ENCODE results near the gene TMEM167A.
"Not testable (repeated sequence)": the region's sequence is repeated elsewhere in the genome, so short reads cannot be mapped to it uniquely, and the experiment has no call there.

Gene TMEM167A

GRCh38 chr5:83096660-83097339 lies 19.6 kb upstream of the TMEM167A start:
- Mint-ChIP-seq H3K27me3 (no peaks in the 10 kb centered on the region), H3K4me3 (no peak overlapping the region), H3K27ac (no peak overlapping the region), H3K4me1 (peaks cover 21% of the 10 kb centered on the region), H3K9me3 (peaks cover 4% of the 10 kb centered on the region), H3K36me3 (peaks cover 8% of the 10 kb centered on the region)

GRCh38 chr5:83095957-83096539 lies 18.9 kb upstream of the TMEM167A start:
- peaks cover 4% of the 10 kb centered on the region for H3K9me3 Mint-ChIP-seq
- no peak overlapping the region for H3K27ac Mint-ChIP-seq
- H3K27me3 Mint-ChIP-seq = no peaks in the 10 kb centered on the region
- H3K4me1 Mint-ChIP-seq = peaks cover 28% of the 10 kb centered on the region
- peaks cover 8% of the 10 kb centered on the region for H3K36me3 Mint-ChIP-seq
- H3K4me3 Mint-ChIP-seq = no peak overlapping the region

- Mint-ChIP-seq H3K27me3 (no peaks in the 10 kb centered on the region), H3K4me1 (peaks cover 32% of the 10 kb centered on the region), H3K27ac (no peak overlapping the region), H3K9me3 (peaks cover 4% of the 10 kb centered on the region), H3K36me3 (peaks cover 9% of the 10 kb centered on the region), H3K4me3 (no peak overlapping the region)
Observed at GRCh38 chr5:83095163-83095956, 18.2 kb upstream of the TMEM167A start.

- Mint-ChIP-seq H3K9me3 (peaks cover 4% of the 10 kb centered on the region), H3K27me3 (no peaks in the 10 kb centered on the region), H3K4me1 (peaks cover 33% of the 10 kb centered on the region), H3K27ac (no peak overlapping the region), H3K4me3 (no peak overlapping the region), H3K36me3 (peaks cover 9% of the 10 kb centered on the region)
Observed at GRCh38 chr5:83093692-83094091, 16.5 kb upstream of the TMEM167A start.

- Mint-ChIP-seq H3K27ac (peak overlapping the region; percentile 27), H3K4me3 (no peak overlapping the region), H3K36me3 (peaks cover 9% of the 10 kb centered on the region), H3K4me1 (peaks cover 30% of the 10 kb centered on the region), H3K27me3 (no peaks in the 10 kb centered on the region), H3K9me3 (peaks cover 4% of the 10 kb centered on the region)
Observed at GRCh38 chr5:83092619-83093018, 15.4 kb upstream of the TMEM167A start.

- Mint-ChIP-seq H3K36me3 (peaks cover 9% of the 10 kb centered on the region), H3K27me3 (no peaks in the 10 kb centered on the region), H3K9me3 (peaks cover 4% of the 10 kb centered on the region), H3K27ac (no peak overlapping the region), H3K4me1 (peaks cover 30% of the 10 kb centered on the region), H3K4me3 (no peak overlapping the region)
Observed at GRCh38 chr5:83090169-83090568, 13.0 kb upstream of the TMEM167A start.

- H3K27me3 Mint-ChIP-seq = no peaks in the 10 kb centered on the region
- no peak overlapping the region for H3K27ac Mint-ChIP-seq
- H3K36me3 Mint-ChIP-seq = peaks cover 5% of the 10 kb centered on the region
- H3K9me3 Mint-ChIP-seq = no peaks in the 10 kb centered on the region
- no peaks in the 10 kb centered on the region for H3K4me1 Mint-ChIP-seq
- no peak overlapping the region for H3K4me3 Mint-ChIP-seq
Observed at GRCh38 chr5:83085106-83085505, 7.9 kb upstream of the TMEM167A start.

- H3K4me3 Mint-ChIP-seq = no peak overlapping the region
- peaks cover 5% of the 10 kb centered on the region for H3K36me3 Mint-ChIP-seq
- no peaks in the 10 kb centered on the region for H3K4me1 Mint-ChIP-seq
- H3K27ac Mint-ChIP-seq = no peak overlapping the region
- no peaks in the 10 kb centered on the region for H3K9me3 Mint-ChIP-seq
- no peaks in the 10 kb centered on the region for H3K27me3 Mint-ChIP-seq
Observed at GRCh38 chr5:83084336-83084735, 7.1 kb upstream of the TMEM167A start.

- peak overlapping the region; percentile 0 for H3K27ac Mint-ChIP-seq
- no peaks in the 10 kb centered on the region for H3K9me3 Mint-ChIP-seq
- H3K4me3 Mint-ChIP-seq = no peak overlapping the region
- peaks cover 11% of the 10 kb centered on the region for H3K4me1 Mint-ChIP-seq
- no peaks in the 10 kb centered on the region for H3K27me3 Mint-ChIP-seq
- peaks cover 5% of the 10 kb centered on the region for H3K36me3 Mint-ChIP-seq
Observed at GRCh38 chr5:83082750-83083149, 5.6 kb upstream of the TMEM167A start.

GRCh38 chr5:83077662-83078261 lies 568 bp upstream of the TMEM167A start:
- Mint-ChIP-seq H3K4me1 (peaks cover 44% of the 10 kb centered on the region), H3K4me3 (peak overlapping the region; percentile 98), H3K36me3 (peaks cover 14% of the 10 kb centered on the region), H3K9me3 (no peaks in the 10 kb centered on the region), H3K27me3 (no peaks in the 10 kb centered on the region), H3K27ac (peak overlapping the region; percentile 98)

- H3K27ac Mint-ChIP-seq = no peak overlapping the region
- no peaks in the 10 kb centered on the region for H3K27me3 Mint-ChIP-seq
- H3K4me3 Mint-ChIP-seq = peak overlapping the region; percentile 1
- peaks cover 18% of the 10 kb centered on the region for H3K36me3 Mint-ChIP-seq
- no peaks in the 10 kb centered on the region for H3K9me3 Mint-ChIP-seq
- peaks cover 74% of the 10 kb centered on the region for H3K4me1 Mint-ChIP-seq
Observed at GRCh38 chr5:83072966-83073365, 4.2 kb downstream of the TMEM167A start.

GRCh38 chr5:83071286-83072051 lies 5.7 kb downstream of the TMEM167A start:
- Mint-ChIP-seq H3K4me3 (peak overlapping the region; percentile 8), H3K27ac (no peak overlapping the region), H3K27me3 (no peaks in the 10 kb centered on the region), H3K36me3 (peaks cover 18% of the 10 kb centered on the region), H3K9me3 (no peaks in the 10 kb centered on the region), H3K4me1 (peaks cover 81% of the 10 kb centered on the region)

GRCh38 chr5:83069096-83069799 lies 7.9 kb downstream of the TMEM167A start:
- Mint-ChIP-seq H3K36me3 (peaks cover 22% of the 10 kb centered on the region), H3K4me1 (peaks cover 81% of the 10 kb centered on the region)

GRCh38 chr5:83067377-83067776 lies 9.8 kb downstream of the TMEM167A start:
- not testable (repeated sequence) for H3K27me3 Mint-ChIP-seq, H3K4me3 Mint-ChIP-seq, H3K27ac Mint-ChIP-seq, H3K9me3 Mint-ChIP-seq
- peaks cover 15% of the 10 kb centered on the region for H3K36me3 Mint-ChIP-seq
- peaks cover 65% of the 10 kb centered on the region for H3K4me1 Mint-ChIP-seq

More at GRCh38 chr5:83069096-83069799, 7.9 kb downstream of the TMEM167A start:
- Mint-ChIP-seq H3K27me3 (no peaks in the 10 kb centered on the region), H3K4me3 (no peak overlapping the region), H3K9me3 (no peaks in the 10 kb centered on the region), H3K27ac (no peak overlapping the region)
